HG03066 (cell line): ENCODE results near the gene OR8H2.
"Not testable (repeated sequence)": the region's sequence is repeated elsewhere in the genome, so short reads cannot be mapped to it uniquely, and the experiment has no call there.

Source experiments
- ATAC-seq: cut with Tn5 transposase; IDR thresholded peaks from one replicate; pipeline ENCODE4 v1.9.1; 2021; ENCODE audit warnings: low read depth; ENCODE audit not compliant: unreplicated experiment

OR8H2 gene, protein sequence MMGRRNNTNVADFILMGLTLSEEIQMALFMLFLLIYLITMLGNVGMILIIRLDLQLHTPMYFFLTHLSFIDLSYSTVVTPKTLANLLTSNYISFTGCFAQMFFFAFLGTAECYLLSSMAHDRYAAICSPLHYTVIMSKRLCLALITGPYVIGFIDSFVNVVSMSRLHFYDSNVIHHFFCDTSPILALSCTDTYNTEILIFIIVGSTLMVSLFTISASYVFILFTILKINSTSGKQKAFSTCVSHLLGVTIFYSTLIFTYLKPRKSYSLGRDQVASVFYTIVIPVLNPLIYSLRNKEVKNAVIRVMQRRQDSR

DNA sequence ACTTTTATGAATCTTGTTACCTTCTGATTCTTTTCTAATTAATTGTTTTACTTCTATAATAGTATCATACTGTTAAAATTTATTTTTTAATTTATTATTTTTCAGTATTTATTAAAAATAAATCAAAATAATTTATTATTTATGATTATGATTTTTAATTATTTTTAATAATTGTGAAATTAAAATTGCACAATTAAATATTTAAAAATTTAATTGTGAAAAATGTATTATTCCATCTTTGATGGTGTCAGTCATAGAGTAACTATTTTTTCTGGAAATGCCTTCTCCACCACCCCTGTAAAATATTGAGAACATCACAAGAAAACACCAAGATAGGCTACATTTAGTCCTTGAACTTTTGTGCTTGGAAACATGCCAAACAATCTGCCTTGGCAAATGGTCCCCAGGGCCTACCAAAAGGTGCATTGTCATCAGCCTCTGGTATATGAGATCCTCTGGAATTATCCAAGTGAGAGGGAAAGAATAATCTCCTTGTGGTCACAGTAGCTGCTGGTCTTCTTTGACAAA is at the start of gene OR8H2:
OR8H2 (plus strand) TSS at position 478 of the 528 bp plus-strand sequence. CDS start 1,356 bp downstream, outside the sequence.
- ATAC-seq: no peak

DNA sequence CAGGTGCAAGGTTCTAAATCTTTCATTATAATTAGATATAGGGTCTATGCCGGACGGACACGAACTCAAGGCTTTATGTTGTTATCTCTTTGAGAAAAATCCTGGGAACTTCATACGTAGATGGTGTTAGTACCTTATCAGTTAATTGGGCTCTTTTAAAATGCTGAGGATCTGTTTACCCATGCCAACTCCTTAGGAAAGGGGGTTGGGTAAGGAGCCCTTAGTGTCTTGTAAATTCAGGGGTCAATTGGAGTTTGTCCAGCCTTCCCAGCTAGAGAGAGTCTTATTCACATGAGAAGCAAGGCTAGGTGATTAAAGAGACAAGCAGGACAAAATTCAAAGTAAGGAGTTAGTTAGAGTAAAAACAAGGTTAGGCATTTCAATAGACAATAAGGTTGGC is 47.1 kb upstream of the OR8H2 start:
- ATAC-seq: not testable (repeated sequence)

DNA sequence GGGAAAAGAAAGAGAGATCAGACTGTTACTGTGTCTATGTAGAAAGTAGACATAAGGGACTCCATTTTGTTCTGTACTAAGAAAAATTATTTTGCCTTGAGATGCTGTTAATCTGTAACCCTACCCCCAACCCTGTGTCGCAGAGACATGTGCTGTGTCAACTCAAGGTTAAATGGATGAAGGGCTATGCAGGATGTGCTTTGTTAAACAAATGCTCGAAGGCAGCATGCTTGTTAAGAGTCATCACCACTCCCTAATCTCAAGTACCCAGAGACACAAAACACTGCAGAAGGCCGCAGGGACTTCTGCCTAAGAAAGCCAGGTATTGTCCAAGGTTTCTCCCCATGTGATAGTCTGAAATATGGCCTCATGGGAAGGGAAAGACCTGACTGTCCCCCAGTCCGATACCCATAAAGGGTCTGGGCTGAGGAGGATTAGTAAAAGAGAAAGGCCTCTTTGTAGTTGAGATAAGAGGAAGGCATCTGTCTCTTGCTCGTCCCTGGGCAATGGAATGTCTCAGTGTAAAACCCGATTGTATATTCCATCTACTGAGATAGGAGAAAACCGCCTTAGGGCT is 45.7 kb upstream of the OR8H2 start:
- ATAC-seq: not testable (repeated sequence)

DNA sequence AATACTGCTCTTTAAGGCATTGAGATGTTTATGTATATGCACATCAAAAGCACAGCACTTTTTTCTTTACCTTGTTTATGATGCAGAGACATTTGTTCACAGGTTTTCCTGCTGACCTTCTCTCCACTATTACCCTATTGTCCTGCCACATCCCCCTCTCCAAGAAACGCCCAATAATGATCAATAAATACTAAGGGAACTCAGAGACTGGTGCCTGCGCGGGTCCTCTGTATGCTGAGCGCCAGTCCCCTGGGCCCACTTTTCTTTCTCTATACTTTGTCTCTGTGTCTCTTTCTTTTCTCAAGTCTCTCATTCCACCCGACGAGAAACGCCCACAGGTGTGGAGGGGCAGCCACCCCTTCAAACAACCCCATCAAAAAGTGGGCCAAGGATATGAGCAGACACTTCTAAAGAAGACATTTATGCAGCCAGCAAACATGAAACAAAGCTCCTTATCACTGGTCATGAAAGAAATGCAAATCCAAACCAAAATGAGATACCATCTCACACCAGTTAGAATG is 45.2 kb upstream of the OR8H2 start:
- ATAC-seq: not testable (repeated sequence)

- ATAC-seq: no peak
Observed at GRCh38 chr11:56066980-56067379, 36.5 kb upstream of the OR8H2 start.

GRCh38 chr11:56089697-56090096 is 13.8 kb upstream of the OR8H2 start:
- no peak for ATAC-seq

DNA sequence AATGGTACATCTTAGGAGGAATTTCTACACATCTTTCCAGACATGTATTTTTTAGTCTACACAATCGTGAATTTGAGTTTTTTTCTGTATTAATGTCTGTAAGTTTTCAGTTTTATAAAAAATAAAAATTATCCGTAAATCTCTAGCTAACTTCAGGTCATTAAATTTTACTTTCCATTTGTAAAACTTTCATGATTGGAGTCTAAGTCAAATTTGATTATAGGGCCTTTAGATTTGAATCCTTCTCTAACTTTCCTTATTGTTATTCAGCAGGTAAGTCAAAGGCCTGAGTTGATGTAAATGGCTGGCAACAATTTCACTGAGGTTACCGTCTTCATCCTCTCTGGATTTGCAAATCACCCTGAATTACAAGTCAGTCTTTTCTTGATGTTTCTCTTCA is 10.5 kb upstream of the OR8H2 start, which contains the start of gene OR8I2:
OR8I2 (plus strand) TSS at position 301 of the 400 bp plus-strand sequence; CDS start at position 301, 0 bp downstream.
- ATAC-seq: no peak

DNA sequence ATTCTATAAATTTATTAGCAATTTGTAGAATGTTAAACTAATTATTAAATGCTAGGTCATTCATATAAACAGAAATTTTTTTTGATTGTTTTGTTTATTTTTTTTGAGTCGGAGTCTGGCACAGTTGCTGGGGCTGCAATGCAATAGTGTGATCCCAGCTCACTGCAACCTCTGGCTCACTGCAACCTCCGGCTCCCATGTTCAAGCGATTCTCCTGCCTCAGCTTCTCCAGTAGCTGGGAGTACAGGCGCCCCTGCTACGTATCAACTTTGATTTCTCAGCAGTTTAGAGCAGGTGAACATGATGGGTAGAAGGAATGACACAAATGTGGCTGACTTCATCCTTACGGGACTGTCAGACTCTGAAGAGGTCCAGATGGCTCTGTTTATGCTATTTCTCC is 18.6 kb downstream of the OR8H2 start, which contains the start of gene OR8H3:
OR8H3 (plus strand) TSS at position 301 of the 400 bp plus-strand sequence; CDS start at position 301, 0 bp downstream.
- no peak for ATAC-seq

DNA sequence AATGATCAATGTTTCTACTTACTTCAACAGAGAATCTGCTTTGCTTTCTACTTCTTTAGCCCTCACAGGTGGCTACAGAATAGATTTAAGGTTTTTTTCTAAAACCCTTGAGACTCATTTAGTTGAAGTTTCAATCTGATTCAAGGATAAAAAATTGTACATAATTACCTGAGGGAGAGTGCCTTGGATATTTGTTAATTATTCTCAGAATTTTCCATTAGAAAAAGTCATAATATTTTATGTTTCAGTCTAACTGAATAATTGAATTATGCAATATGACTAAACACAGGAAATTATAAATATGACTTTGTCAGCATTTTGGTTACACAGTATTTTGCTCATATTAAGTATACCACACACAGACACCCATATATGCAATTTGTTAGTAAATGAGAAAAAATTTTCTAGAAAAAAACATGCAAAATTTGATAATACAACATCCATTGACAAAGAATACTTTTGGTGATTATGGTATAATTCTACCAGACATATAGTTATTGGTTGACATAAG is 36.7 kb downstream of the OR8H2 start, which contains the start of gene OR8J3:
OR8J3 (minus strand) TSS at position 51 of the 511 bp plus-strand sequence. CDS start 2,483 bp downstream, outside the sequence.
- ATAC-seq: no peak

GRCh38 chr11:56143681-56144080 is 40.2 kb downstream of the OR8H2 start:
- not testable (repeated sequence) for ATAC-seq

DNA sequence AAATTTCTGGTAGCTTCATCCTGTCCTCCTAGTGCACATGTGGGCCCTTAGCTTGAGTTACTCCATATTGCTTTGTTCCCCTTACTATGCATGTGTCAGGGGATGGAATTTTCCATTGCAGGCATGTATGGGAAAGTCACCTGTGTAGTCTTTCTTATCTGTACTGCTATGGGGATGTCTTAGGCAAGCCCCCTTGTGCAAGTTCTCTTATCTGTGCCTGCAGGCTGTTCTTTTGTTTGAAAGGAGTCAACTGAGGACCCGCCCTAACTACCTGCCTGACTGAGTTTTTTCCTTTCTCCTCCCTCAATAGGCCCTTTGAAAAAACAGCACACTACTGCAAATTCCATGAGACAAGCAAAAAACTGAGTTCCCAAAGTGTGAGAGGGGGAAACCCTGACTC is 47.9 kb downstream of the OR8H2 start:
- no peak for ATAC-seq

- ATAC-seq: no peak
Observed at GRCh38 chr11:56152333-56152732, 48.8 kb downstream of the OR8H2 start.
